Measurements from ENCODE around the gene ZNF775. TPM values are rescaled to one million over a fixed set of nuclear protein-coding genes. Genes with fewer than 3 reads are reported as not detected.

ZNF775 gene
- total RNA-seq, 2 donors from 2014 or later, result 11.0 to 11.3 TPM

- H3K9me3 ChIP-seq, result no peaks in the 10 kb centered on the region
- no peak for DNase-seq
- peaks cover 19% of the 10 kb centered on the region for H3K4me1 ChIP-seq
- peak overlapping the region; percentile 5 to 23 for H3K9ac ChIP-seq (ENCODE audit: low read depth in 2 of 2, low read length in 2 of 2)
- no peaks in the 10 kb centered on the region for H3K27me3 ChIP-seq
- H3K27ac ChIP-seq, result peak overlapping the region; percentile 7
- no peak overlapping the region for H3K4me3 ChIP-seq
- intact Hi-C loops (cut with DNase I), result no loop called here
- no peaks in the 10 kb centered on the region for H3K36me3 ChIP-seq
- TF ChIP-seq, protein P1, sequence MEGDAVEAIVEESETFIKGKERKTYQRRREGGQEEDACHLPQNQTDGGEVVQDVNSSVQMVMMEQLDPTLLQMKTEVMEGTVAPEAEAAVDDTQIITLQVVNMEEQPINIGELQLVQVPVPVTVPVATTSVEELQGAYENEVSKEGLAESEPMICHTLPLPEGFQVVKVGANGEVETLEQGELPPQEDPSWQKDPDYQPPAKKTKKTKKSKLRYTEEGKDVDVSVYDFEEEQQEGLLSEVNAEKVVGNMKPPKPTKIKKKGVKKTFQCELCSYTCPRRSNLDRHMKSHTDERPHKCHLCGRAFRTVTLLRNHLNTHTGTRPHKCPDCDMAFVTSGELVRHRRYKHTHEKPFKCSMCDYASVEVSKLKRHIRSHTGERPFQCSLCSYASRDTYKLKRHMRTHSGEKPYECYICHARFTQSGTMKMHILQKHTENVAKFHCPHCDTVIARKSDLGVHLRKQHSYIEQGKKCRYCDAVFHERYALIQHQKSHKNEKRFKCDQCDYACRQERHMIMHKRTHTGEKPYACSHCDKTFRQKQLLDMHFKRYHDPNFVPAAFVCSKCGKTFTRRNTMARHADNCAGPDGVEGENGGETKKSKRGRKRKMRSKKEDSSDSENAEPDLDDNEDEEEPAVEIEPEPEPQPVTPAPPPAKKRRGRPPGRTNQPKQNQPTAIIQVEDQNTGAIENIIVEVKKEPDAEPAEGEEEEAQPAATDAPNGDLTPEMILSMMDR (IDR thresholded peaks at IDR 0.05), result no peak
Measured at GRCh38 chr7:150337659-150338081, 41.5 kb upstream of the ZNF775 start.

DNA sequence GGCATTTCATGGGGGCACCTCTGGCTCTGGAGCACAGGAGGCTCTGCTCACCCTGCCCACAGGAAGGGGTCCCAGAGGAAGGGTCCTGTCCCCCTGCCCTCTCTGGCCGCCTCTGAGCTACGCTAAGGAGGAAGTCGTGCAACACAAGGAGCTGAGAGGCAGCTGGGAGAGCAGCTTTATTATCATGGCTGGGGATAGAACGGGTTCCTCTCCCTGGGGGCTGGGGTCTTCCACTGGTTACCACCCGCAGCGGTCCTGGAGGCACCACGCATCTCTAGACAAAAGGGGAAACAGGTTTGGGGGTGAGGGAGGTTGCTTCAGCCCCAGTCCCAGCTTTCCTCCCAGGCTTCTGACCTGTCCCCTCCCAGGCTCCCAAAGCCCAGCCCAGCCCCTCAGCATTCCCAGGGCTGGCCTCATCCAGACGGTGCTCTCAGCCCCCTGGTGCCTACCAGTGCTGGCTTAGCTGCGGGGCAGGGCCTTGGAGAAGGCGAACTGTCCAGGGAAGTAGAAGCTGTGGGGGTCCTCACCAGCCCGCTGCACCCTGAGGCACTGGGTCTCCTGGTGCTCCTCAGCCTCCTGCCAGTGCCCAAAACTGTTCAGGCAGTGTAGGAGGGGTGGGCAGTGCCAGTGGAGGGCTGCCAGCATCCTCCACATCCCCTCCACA lies 40.8 kb upstream of the ZNF775 start:
- TF ChIP-seq, protein P1 (IDR thresholded peaks at IDR 0.05), result no peak
- intact Hi-C loops (cut with DNase I), result no loop called here
- no peaks in the 10 kb centered on the region for H3K9me3 ChIP-seq
- H3K4me1 ChIP-seq, result peaks cover 19% of the 10 kb centered on the region
- H3K9ac ChIP-seq (ENCODE audit: low read depth in 2 of 2, low read length in 2 of 2), result no peak overlapping the region
- H3K27me3 ChIP-seq, result no peaks in the 10 kb centered on the region
- H3K36me3 ChIP-seq, result no peaks in the 10 kb centered on the region
- no peak overlapping the region for H3K4me3 ChIP-seq
- no peak for DNase-seq
- H3K27ac ChIP-seq, result no peak overlapping the region

DNA sequence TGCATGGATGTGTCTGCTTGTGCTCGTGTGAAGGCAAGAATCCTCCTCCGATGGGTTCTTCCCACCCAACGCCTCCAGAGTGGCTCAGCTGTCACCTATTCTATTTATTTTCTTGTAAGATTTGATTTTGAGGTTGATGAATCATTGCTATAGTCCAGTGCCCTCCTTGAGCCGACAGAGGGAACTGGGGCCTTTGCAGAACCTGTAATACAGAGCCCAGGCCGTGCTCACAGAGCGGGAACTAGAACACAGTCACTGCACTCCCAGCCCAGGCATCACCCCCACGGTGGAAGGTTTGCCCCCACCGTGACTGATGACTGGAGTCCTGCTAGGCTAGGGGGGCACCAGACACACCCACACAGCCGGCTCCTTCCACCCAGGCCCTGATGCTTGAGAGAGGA lies 39.7 kb upstream of the ZNF775 start:
- Histone ChIP-seq H3K9me3 (no peaks in the 10 kb centered on the region), H3K4me1 (peaks cover 19% of the 10 kb centered on the region), H3K4me3 (peak overlapping the region; percentile 43), H3K36me3 (no peaks in the 10 kb centered on the region), H3K9ac (ENCODE audit: low read depth in 2 of 2, low read length in 2 of 2) (peak overlapping the region; percentile 12 to 53), H3K27ac (peak overlapping the region; percentile 65), H3K27me3 (no peaks in the 10 kb centered on the region)
- intact Hi-C loops (cut with DNase I), result no loop called here
- TF ChIP-seq, protein P1 (IDR thresholded peaks at IDR 0.05), result no peak
- no peak for DNase-seq

GRCh38 chr7:150340024-150340749 lies 38.9 kb upstream of the ZNF775 start:
- H3K9ac ChIP-seq (ENCODE audit: low read depth in 2 of 2, low read length in 2 of 2), result peak overlapping the region; percentile 12 to 58
- H3K9me3 ChIP-seq, result no peaks in the 10 kb centered on the region
- H3K27ac ChIP-seq, result peak overlapping the region; percentile 65
- no peaks in the 10 kb centered on the region for H3K27me3 ChIP-seq
- H3K4me1 ChIP-seq, result peaks cover 19% of the 10 kb centered on the region
- TF ChIP-seq, protein P1 (IDR thresholded peaks at IDR 0.05), result no peak
- peak overlapping the region; percentile 43 for H3K4me3 ChIP-seq
- peak; percentile 63 for DNase-seq
- H3K36me3 ChIP-seq, result no peaks in the 10 kb centered on the region
- intact Hi-C loops (cut with DNase I), result no loop called here

DNA sequence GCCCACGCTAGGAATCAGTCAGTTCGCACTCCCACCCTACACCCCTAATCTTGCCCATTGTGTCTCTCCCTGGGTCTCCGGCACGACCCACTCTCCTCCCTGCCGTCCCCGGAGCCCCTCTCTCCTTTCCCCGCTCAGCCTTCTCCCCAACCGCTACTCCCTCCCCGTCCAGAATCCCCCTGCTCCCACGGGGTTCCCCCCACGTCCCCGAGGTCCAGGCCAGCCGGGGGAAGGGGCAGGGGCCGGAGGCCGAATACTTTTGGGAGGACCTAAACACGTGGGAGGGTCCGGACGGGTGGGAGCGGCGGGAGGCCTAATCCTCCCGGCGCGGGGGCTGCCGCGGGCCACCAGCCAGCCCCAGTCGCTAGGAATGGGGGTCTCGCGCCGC lies 38.3 kb upstream of the ZNF775 start:
- H3K9ac ChIP-seq (ENCODE audit: low read depth in 2 of 2, low read length in 2 of 2), result peak overlapping the region; percentile 65 to 66

More for the DNA sequence above, 38.3 kb upstream of the ZNF775 start:
- TF ChIP-seq, protein P1 (IDR thresholded peaks at IDR 0.05), result no peak
- no peak for DNase-seq
- Histone ChIP-seq H3K36me3 (no peaks in the 10 kb centered on the region), H3K4me1 (peaks cover 19% of the 10 kb centered on the region), H3K4me3 (peak overlapping the region; percentile 43), H3K27me3 (no peaks in the 10 kb centered on the region), H3K9me3 (no peaks in the 10 kb centered on the region), H3K27ac (peak overlapping the region; percentile 65)
- intact Hi-C loops (cut with DNase I), result no loop called here

All from colonic mucosa (tissue), 4 donors.